K562 (cell line): ENCODE measurements around the gene SDHAF1. TPM values are rescaled to one million over a fixed set of nuclear protein-coding genes. Genes with fewer than 3 reads are reported as not detected.

ENCODE experiments used
- ARID4B ChIP-seq: sonication (generic); formaldehyde crosslinking; IDR thresholded peaks from 2 replicates; pipeline ENCODE4 v1.8.0; 2022; ENCODE audit warnings: mild to moderate bottlenecking, missing genetic modification reagents
- HDAC1 ChIP-seq, 2 experiments: fragments of 450-650 bp; IDR thresholded peaks; 2 replicates each; pipeline ENCODE4 v1.6.1; 2016 to 2017; ENCODE audit warnings: inconsistent platforms in 1 of 2, mild to moderate bottlenecking in 1 of 2, moderate library complexity in 1 of 2
- HOMEZ ChIP-seq: fragments of 250-450 bp; sonication (Bioruptor Pico); IDR thresholded peaks from 2 replicates; pipeline ENCODE4 v1.4.0; 2020; ENCODE audit warnings: mild to moderate bottlenecking, moderate library complexity
- KLF6 ChIP-seq: fragments of 250-450 bp; sonication (Bioruptor Pico); IDR thresholded peaks from 2 replicates; pipeline ENCODE4 v1.4.0; 2020; ENCODE audit warnings: mild to moderate bottlenecking, moderate library complexity, borderline replicate concordance
- MED1 ChIP-seq: sonication (generic); formaldehyde crosslinking; IDR thresholded peaks from 2 replicates; pipeline ENCODE4 v1.8.1; 2023; ENCODE audit warnings: missing genetic modification reagents, borderline replicate concordance
- MTF1 ChIP-seq: fragments of 250-450 bp; sonication (Bioruptor Pico); IDR thresholded peaks from 2 replicates; pipeline ENCODE4 v1.9.0; 2021; ENCODE audit warnings: moderate library complexity, mild to moderate bottlenecking, inconsistent platforms, borderline replicate concordance
- NR2C1 ChIP-seq, 2 experiments: fragments of 450-650 bp; IDR thresholded peaks; 2 replicates each; pipeline ENCODE4 v1.6.1; 2017; ENCODE audit warnings: mild to moderate bottlenecking in 2 of 2, antibody characterized with exemption in 1 of 2, inconsistent platforms in 1 of 2, missing compliant biosample characterization in 1 of 2, missing genetic modification characterization in 1 of 2
- SPI1 ChIP-seq: IDR thresholded peaks from 2 replicates; pipeline ENCODE4 v1.6.1; 2011; ENCODE audit warnings: low read depth, low read length, control low read depth, borderline replicate concordance
- SRF ChIP-seq, 2 experiments: fragments of 250-450, 450-650 bp in 1 of 2; sonication (Bioruptor Pico) in 1 of 2; sonication (generic) in 1 of 2; formaldehyde crosslinking; IDR thresholded peaks; 2 replicates each; pipeline versions ENCODE4 v1.5.0 to v1.5.1; 2020 to 2022; ENCODE audit warnings: mild to moderate bottlenecking in 1 of 2, missing genetic modification reagents in 1 of 2
- ZBTB1 ChIP-seq: sonication (generic); formaldehyde crosslinking; IDR thresholded peaks from 2 replicates; pipeline ENCODE4 v1.8.1; 2023; ENCODE audit warnings: missing genetic modification reagents, low read depth, mild to moderate bottlenecking, borderline replicate concordance
- polyA plus RNA-seq, 8 experiments: library from polyadenylated mRNA; depleted of rRNA in 4 of 8; stranded (reverse) in 5 of 8; unstranded in 3 of 8; fragments of >200 nt; fragmentation: Nextera tagmentation in 2 of 8; fragmentation: Illumina TruSeq in 1 of 8; extraction: Ambion mirVana in 2 of 8; extraction: Trizol in 1 of 8; gene quantifications; 2 replicates each; pipeline versions ENCODE4 v1.2.1 to v1.2.3, GENCODE V29; 2011 to 2014; ENCODE audit warnings: inconsistent platforms in 1 of 8, missing spikeins in 1 of 8
- total RNA-seq, 7 experiments: library from RNA; depleted of rRNA in 6 of 7; stranded (reverse); fragments of >200 nt in 6 of 7; fragmentation: Illumina TruSeq in 2 of 7; extraction: Trizol in 2 of 7; gene quantifications; 2 replicates each; pipeline versions ENCODE4 v1.2.1 to v1.2.3, GENCODE V29; 2011 to 2021; ENCODE audit warnings: low replicate concordance in 1 of 7
- TF ChIP-seq, protein P1 (sequence below): fragments of 250-450 bp; sonication (Bioruptor Pico); IDR thresholded peaks from 2 replicates; pipeline ENCODE4 v1.4.0; 2020
- TF ChIP-seq, protein P2 (sequence below): sonication (generic); formaldehyde crosslinking; IDR thresholded peaks from 2 replicates; pipeline ENCODE4 v1.8.0; 2022; ENCODE audit warnings: missing genetic modification reagents, mild to moderate bottlenecking, moderate library complexity, borderline replicate concordance

Gene SDHAF1
- total and polyA plus RNA-seq, 9 of the 15 experiments (the other 6 are each of a cell fraction or from before 2014, with no cell fraction given), result 0.42 to 55.7 (median 18.8) TPM

- TF ChIP-seq, protein P1, sequence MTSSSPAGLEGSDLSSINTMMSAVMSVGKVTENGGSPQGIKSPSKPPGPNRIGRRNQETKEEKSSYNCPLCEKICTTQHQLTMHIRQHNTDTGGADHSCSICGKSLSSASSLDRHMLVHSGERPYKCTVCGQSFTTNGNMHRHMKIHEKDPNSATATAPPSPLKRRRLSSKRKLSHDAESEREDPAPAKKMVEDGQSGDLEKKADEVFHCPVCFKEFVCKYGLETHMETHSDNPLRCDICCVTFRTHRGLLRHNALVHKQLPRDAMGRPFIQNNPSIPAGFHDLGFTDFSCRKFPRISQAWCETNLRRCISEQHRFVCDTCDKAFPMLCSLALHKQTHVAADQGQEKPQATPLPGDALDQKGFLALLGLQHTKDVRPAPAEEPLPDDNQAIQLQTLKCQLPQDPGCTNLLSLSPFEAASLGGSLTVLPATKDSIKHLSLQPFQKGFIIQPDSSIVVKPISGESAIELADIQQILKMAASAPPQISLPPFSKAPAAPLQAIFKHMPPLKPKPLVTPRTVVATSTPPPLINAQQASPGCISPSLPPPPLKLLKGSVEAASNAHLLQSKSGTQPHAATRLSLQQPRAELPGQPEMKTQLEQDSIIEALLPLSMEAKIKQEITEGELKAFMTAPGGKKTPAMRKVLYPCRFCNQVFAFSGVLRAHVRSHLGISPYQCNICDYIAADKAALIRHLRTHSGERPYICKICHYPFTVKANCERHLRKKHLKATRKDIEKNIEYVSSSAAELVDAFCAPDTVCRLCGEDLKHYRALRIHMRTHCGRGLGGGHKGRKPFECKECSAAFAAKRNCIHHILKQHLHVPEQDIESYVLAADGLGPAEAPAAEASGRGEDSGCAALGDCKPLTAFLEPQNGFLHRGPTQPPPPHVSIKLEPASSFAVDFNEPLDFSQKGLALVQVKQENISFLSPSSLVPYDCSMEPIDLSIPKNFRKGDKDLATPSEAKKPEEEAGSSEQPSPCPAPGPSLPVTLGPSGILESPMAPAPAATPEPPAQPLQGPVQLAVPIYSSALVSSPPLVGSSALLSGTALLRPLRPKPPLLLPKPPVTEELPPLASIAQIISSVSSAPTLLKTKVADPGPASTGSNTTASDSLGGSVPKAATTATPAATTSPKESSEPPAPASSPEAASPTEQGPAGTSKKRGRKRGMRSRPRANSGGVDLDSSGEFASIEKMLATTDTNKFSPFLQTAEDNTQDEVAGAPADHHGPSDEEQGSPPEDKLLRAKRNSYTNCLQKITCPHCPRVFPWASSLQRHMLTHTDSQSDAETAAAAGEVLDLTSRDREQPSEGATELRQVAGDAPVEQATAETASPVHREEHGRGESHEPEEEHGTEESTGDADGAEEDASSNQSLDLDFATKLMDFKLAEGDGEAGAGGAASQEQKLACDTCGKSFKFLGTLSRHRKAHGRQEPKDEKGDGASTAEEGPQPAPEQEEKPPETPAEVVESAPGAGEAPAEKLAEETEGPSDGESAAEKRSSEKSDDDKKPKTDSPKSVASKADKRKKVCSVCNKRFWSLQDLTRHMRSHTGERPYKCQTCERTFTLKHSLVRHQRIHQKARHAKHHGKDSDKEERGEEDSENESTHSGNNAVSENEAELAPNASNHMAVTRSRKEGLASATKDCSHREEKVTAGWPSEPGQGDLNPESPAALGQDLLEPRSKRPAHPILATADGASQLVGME, result no peak
- TF ChIP-seq MED1 (CRISPR knock-in tag), result no peak
- TF ChIP-seq SPI1, result peak; percentile 91
- TF ChIP-seq ARID4B (CRISPR knock-in tag), result peak; percentile 93
- no peak for TF ChIP-seq MTF1 (CRISPR knock-in tag)
- TF ChIP-seq SRF (CRISPR knock-in tag; IDR thresholded peaks at IDR 0.05), result peak in 1 of 2 experiments; percentile 29; a peak in 1 of 4 replicates
- no peak for TF ChIP-seq HOMEZ
- TF ChIP-seq HDAC1 (IDR thresholded peaks at IDR 0.05), result peak in 1 of 2 experiments; percentile 86; a peak in 2 of 4 replicates
- TF ChIP-seq KLF6 (CRISPR knock-in tag), result no peak
- TF ChIP-seq, protein P2, sequence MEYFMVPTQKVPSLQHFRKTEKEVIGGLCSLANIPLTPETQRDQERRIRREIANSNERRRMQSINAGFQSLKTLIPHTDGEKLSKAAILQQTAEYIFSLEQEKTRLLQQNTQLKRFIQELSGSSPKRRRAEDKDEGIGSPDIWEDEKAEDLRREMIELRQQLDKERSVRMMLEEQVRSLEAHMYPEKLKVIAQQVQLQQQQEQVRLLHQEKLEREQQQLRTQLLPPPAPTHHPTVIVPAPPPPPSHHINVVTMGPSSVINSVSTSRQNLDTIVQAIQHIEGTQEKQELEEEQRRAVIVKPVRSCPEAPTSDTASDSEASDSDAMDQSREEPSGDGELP (CRISPR knock-in tag), result peak; percentile 96
- peak; percentile 95 for TF ChIP-seq ZBTB1
- TF ChIP-seq NR2C1 (IDR thresholded peaks at IDR 0.05), result peak; percentile 96
- peak; percentile 97 for TF ChIP-seq NR2C1 (tag; IDR thresholded peaks at IDR 0.05)
Observed at GRCh38 chr19:35995048-35995993, at the start of gene SDHAF1 (continued).
